Erythroblast (primary cell): ENCODE measurements around the gene ANKRD44.

Experiments
- DNase-seq, 2 experiments: peaks; one replicate each; lab custom pipeline; 2025; lab: John Stamatoyannopoulos, UW
- GATA1 ChIP-seq: IDR thresholded peaks from 2 replicates; pipeline ENCODE4 v1.6.1; 2011; ENCODE audit warnings: low read depth, mild to moderate bottlenecking, control low read depth, low read length, moderate library complexity
- POLR2A ChIP-seq: IDR thresholded peaks from 2 replicates; pipeline ENCODE4 v1.6.1; 2011; ENCODE audit warnings: mild to moderate bottlenecking, low read length

Gene ANKRD44

GRCh38 chr2:197237291-197238042 lies 73.1 kb downstream of the ANKRD44 start:
- DNase-seq: no peak
- TF ChIP-seq POLR2A: no peak
- no peak for TF ChIP-seq GATA1

- TF ChIP-seq POLR2A (no peak), GATA1 (no peak)
- DNase-seq: no peak
These were observed 73.8 kb downstream of the ANKRD44 start for GRCh38 chr2:197236816-197237215.

- DNase-seq: no peak
- TF ChIP-seq GATA1 (no peak), POLR2A (no peak)
These were observed 74.4 kb downstream of the ANKRD44 start for GRCh38 chr2:197236159-197236558.

GRCh38 chr2:197235711-197236110 lies 74.9 kb downstream of the ANKRD44 start:
- no peak for TF ChIP-seq GATA1
- no peak for TF ChIP-seq POLR2A
- DNase-seq: no peak

GRCh38 chr2:197234671-197235191 lies 75.8 kb downstream of the ANKRD44 start:
- TF ChIP-seq POLR2A (no peak), GATA1 (no peak)
- no peak for DNase-seq

- DNase-seq: no peak
- no peak for TF ChIP-seq GATA1
- TF ChIP-seq POLR2A: no peak
These were observed 77.1 kb downstream of the ANKRD44 start for GRCh38 chr2:197233473-197233872.

- TF ChIP-seq GATA1 (no peak), POLR2A (no peak)
- DNase-seq: no peak
These were observed 78.6 kb downstream of the ANKRD44 start for GRCh38 chr2:197232010-197232409.

- DNase-seq: no peak
- TF ChIP-seq GATA1 (no peak), POLR2A (no peak)
These were observed 80.8 kb downstream of the ANKRD44 start for GRCh38 chr2:197229509-197230443.

GRCh38 chr2:197223451-197223850 lies 87.1 kb downstream of the ANKRD44 start:
- TF ChIP-seq POLR2A (no peak), GATA1 (no peak)
- DNase-seq: no peak

- no peak for DNase-seq
These were observed 90.9 kb downstream of the ANKRD44 start for GRCh38 chr2:197219636-197220035.

GRCh38 chr2:197217541-197217940 lies 93.0 kb downstream of the ANKRD44 start:
- no peak for DNase-seq
- TF ChIP-seq POLR2A (no peak), GATA1 (no peak)

More at GRCh38 chr2:197219636-197220035, 90.9 kb downstream of the ANKRD44 start:
- TF ChIP-seq GATA1 (no peak), POLR2A (no peak)

- TF ChIP-seq GATA1 (no peak), POLR2A (no peak)
- DNase-seq: no peak
These were observed 94.1 kb downstream of the ANKRD44 start for GRCh38 chr2:197216361-197216979.

- no peak for DNase-seq
- TF ChIP-seq POLR2A (no peak), GATA1 (no peak)
These were observed 94.7 kb downstream of the ANKRD44 start for GRCh38 chr2:197215748-197216360.

- no peak for DNase-seq
- TF ChIP-seq POLR2A: no peak
- no peak for TF ChIP-seq GATA1
These were observed 98.0 kb downstream of the ANKRD44 start for GRCh38 chr2:197212344-197213262.
